H1 (cell line): ENCODE data around the gene LEPR. TPM values are rescaled to one million over a fixed set of nuclear protein-coding genes. Genes with fewer than 3 reads are reported as not detected.

ENCODE experiments used
- CTCF ChIA-PET: fragments of 300-600 bp; sonication (Branson Sonifier 250); formaldehyde crosslinking; loops from one replicate; lab custom pipeline; 2021; ENCODE audit not compliant: partially characterized antibody; lab: Charles Lee
- POLR2A ChIA-PET: fragments of 300-600 bp; sonication (Branson Sonifier 250); formaldehyde crosslinking; loops from one replicate; lab custom pipeline; 2021; ENCODE audit warnings: inconsistent platforms; ENCODE audit not compliant: partially characterized antibody; lab: Charles Lee
- DNase-seq, 2 experiments: peaks; one replicate each; pipeline versions ENCODE4 v3.0.0 to v3.0.0-alpha.2; 2010 to 2022; ENCODE audit warnings: low spot score in 2 of 2, low read depth in 1 of 2, mixed read lengths in 1 of 2
- FAIRE-seq: peaks from 2 replicates; lab custom pipeline; 2011; peaks lifted over from hg19 to GRCh38; lab: Jason Lieb, UNC
- H2AFZ ChIP-seq: 2 replicates; pipeline ENCODE4 v1.8.1; 2012; ENCODE audit warnings: low read length, inconsistent platforms
- H2AK5ac ChIP-seq: 2 replicates; pipeline ENCODE4 v1.6.1; 2013; ENCODE audit warnings: low read depth, low read length
- H2BK120ac ChIP-seq: replicated peaks from 2 replicates; pipeline ENCODE3; 2013; ENCODE audit warnings: low read depth, low read length, inconsistent platforms
- H2BK12ac ChIP-seq: 2 replicates; pipeline ENCODE4 v1.6.1; 2013; ENCODE audit warnings: low read depth, low read length
- H2BK15ac ChIP-seq: 2 replicates; pipeline ENCODE4 v1.6.1; 2013; ENCODE audit warnings: low read length
- H2BK20ac ChIP-seq: 2 replicates; pipeline ENCODE4 v1.6.1; 2013; ENCODE audit warnings: low read length
- H2BK5ac ChIP-seq: 2 replicates; pipeline ENCODE4 v1.6.1; 2013; ENCODE audit warnings: low read depth, low read length
- H3K14ac ChIP-seq: 2 replicates; pipeline ENCODE4 v1.6.1; 2013; ENCODE audit warnings: inconsistent platforms; ENCODE audit not compliant: insufficient read length
- H3K18ac ChIP-seq: 2 replicates; pipeline ENCODE4 v1.6.1; 2013; ENCODE audit warnings: low read length; ENCODE audit errors: extremely low read depth
- H3K23ac ChIP-seq: 2 replicates; pipeline ENCODE4 v1.6.1; 2013; ENCODE audit warnings: inconsistent platforms; ENCODE audit not compliant: insufficient read length
- H3K23me2 ChIP-seq: 2 replicates; pipeline ENCODE4 v1.6.1; 2013; ENCODE audit warnings: low read depth, low read length
- H3K27ac ChIP-seq: 2 replicates; pipeline ENCODE4 v1.6.1; 2011; ENCODE audit warnings: low read depth, low read length, inconsistent platforms
- H3K27me3 ChIP-seq, 4 experiments: replicated peaks in 1 of 4; 1 replicate in 1 of 4; 2 replicates in 3 of 4; pipeline versions ENCODE4 v1.6.1 to v1.8.1; 2011 to 2013; ENCODE audit warnings: low read length in 3 of 4, mild to moderate bottlenecking in 3 of 4, inconsistent platforms in 2 of 4, mixed read lengths in 2 of 4, moderate library complexity in 1 of 4; ENCODE audit not compliant: control insufficient read depth in 3 of 4, insufficient read depth in 3 of 4; ENCODE audit errors: extremely low read depth in 1 of 4
- H3K36me3 ChIP-seq, 4 experiments: 2 replicates each; pipeline versions ENCODE4 v1.6.1 to v1.8.1; 2011 to 2013; ENCODE audit warnings: mild to moderate bottlenecking in 4 of 4, low read length in 3 of 4, moderate library complexity in 2 of 4, control low read depth in 1 of 4, inconsistent platforms in 1 of 4; ENCODE audit not compliant: insufficient read depth in 4 of 4, control insufficient read depth in 2 of 4
- H3K4ac ChIP-seq: replicated peaks from 2 replicates; pipeline ENCODE3; 2013; ENCODE audit warnings: low read length, low read depth, mixed read lengths, inconsistent platforms; ENCODE audit not compliant: insufficient read length
- H3K4me1 ChIP-seq, 4 experiments: replicated peaks in 1 of 4; 1 replicate in 1 of 4; 2 replicates in 3 of 4; pipeline versions ENCODE4 v1.6.1 to v1.8.1; 2011 to 2013; ENCODE audit warnings: low read length in 3 of 4, inconsistent platforms in 2 of 4, mixed read lengths in 1 of 4; ENCODE audit not compliant: insufficient read depth in 4 of 4, control insufficient read depth in 3 of 4
- H3K4me2 ChIP-seq, 2 experiments: 2 replicates each; pipeline versions ENCODE4 v1.6.1 to v1.8.1; 2011 to 2013; ENCODE audit warnings: low read depth in 2 of 2, low read length in 2 of 2, control low read depth in 1 of 2, inconsistent platforms in 1 of 2, mild to moderate bottlenecking in 1 of 2; ENCODE audit not compliant: insufficient read depth in 1 of 2
- H3K4me3 ChIP-seq, 4 experiments: fragments of 200-600, 300-600 bp in 1 of 4; sonication (generic), shearing (Covaris generic), sonication (Bioruptor Twin) in 1 of 4; 2 replicates each; pipeline versions ENCODE4 v1.5.1 to v1.8.1; 2011 to 2016; ENCODE audit warnings: low read length in 4 of 4, low read depth in 3 of 4, control low read depth in 2 of 4, inconsistent platforms in 2 of 4, mild to moderate bottlenecking in 2 of 4, mixed read lengths in 1 of 4, moderate library complexity in 1 of 4; ENCODE audit not compliant: insufficient read depth in 2 of 4; ENCODE audit errors: extremely low read depth in 1 of 4
- H3K56ac ChIP-seq: replicated peaks from 2 replicates; pipeline ENCODE3; 2013; ENCODE audit warnings: low read depth, mild to moderate bottlenecking, mixed read lengths, low read length, inconsistent platforms; ENCODE audit not compliant: insufficient read length
- H3K79me1 ChIP-seq: 2 replicates; pipeline ENCODE4 v1.6.1; 2013; ENCODE audit warnings: low read depth, low read length, control low read depth
- H3K79me2 ChIP-seq, 2 experiments: 2 replicates each; pipeline versions ENCODE4 v1.6.1 to v1.8.1; 2012 to 2013; ENCODE audit warnings: low read length in 2 of 2, mild to moderate bottlenecking in 2 of 2, inconsistent platforms in 1 of 2; ENCODE audit not compliant: insufficient read depth in 2 of 2, control insufficient read depth in 1 of 2
- H3K9ac ChIP-seq, 4 experiments: replicated peaks in 1 of 4; 1 replicate in 1 of 4; 2 replicates in 3 of 4; pipeline versions ENCODE4 v1.6.1 to v1.8.1; 2011 to 2013; ENCODE audit warnings: low read depth in 3 of 4, low read length in 3 of 4, control low read depth in 2 of 4, mild to moderate bottlenecking in 2 of 4, moderate library complexity in 2 of 4, inconsistent platforms in 1 of 4; ENCODE audit errors: extremely low read depth in 1 of 4
- H3K9me3 ChIP-seq, 2 experiments: 2 replicates each; pipeline versions ENCODE4 v1.6.1 to v1.8.1; 2012 to 2013; ENCODE audit warnings: mild to moderate bottlenecking in 2 of 2, moderate library complexity in 2 of 2, control low read depth in 1 of 2, inconsistent platforms in 1 of 2, low read depth in 1 of 2, low read length in 1 of 2, mixed read lengths in 1 of 2; ENCODE audit not compliant: insufficient read depth in 2 of 2
- H4K20me1 ChIP-seq, 2 experiments: replicated peaks in 1 of 2; 2 replicates each; pipeline versions ENCODE3 to v1.8.1; 2011 to 2013; ENCODE audit warnings: inconsistent platforms in 2 of 2, low read length in 2 of 2, mild to moderate bottlenecking in 1 of 2; ENCODE audit not compliant: insufficient read depth in 2 of 2, control insufficient read depth in 1 of 2
- H4K5ac ChIP-seq: 2 replicates; pipeline ENCODE4 v1.6.1; 2013; ENCODE audit warnings: low read length, low read depth, mixed read lengths, inconsistent platforms; ENCODE audit not compliant: insufficient read length
- H4K8ac ChIP-seq: 2 replicates; pipeline ENCODE4 v1.8.0; 2013; ENCODE audit warnings: mild to moderate bottlenecking, moderate library complexity, low read length, inconsistent platforms; ENCODE audit not compliant: insufficient read depth; ENCODE audit errors: extremely low read depth
- H4K91ac ChIP-seq: replicated peaks from 2 replicates; pipeline ENCODE3; 2013; ENCODE audit warnings: low read length, mixed read lengths, inconsistent platforms; ENCODE audit not compliant: insufficient read length
- HDAC2 ChIP-seq, 2 experiments: fragments of 300-600 bp in 1 of 2; sonication (generic) in 1 of 2; IDR thresholded peaks; 2 replicates each; pipeline ENCODE4 v1.6.1; 2011 to 2012; ENCODE audit warnings: low read depth in 2 of 2, low read length in 2 of 2, mild to moderate bottlenecking in 2 of 2, moderate library complexity in 2 of 2, borderline replicate concordance in 1 of 2, inconsistent platforms in 1 of 2
- NANOG ChIP-seq: IDR thresholded peaks from 2 replicates; pipeline ENCODE4 v1.6.1; 2011; ENCODE audit warnings: low read length, low read depth, mild to moderate bottlenecking, inconsistent platforms; ENCODE audit not compliant: insufficient read depth, poor library complexity, severe bottlenecking
- YY1 ChIP-seq: IDR thresholded peaks from 2 replicates; pipeline ENCODE4 v1.6.1; 2011; ENCODE audit warnings: low read depth, mild to moderate bottlenecking, low read length
- WGBS, 2 experiments: shearing (Covaris generic) in 1 of 2; methylation state at CpG; one replicate each; pipeline versions ENCODE4 v1.1.6 to v1.1.7; 2013 to 2015; ENCODE audit warnings: low lambda C conversion rate in 2 of 2, mixed read lengths in 2 of 2, inconsistent platforms in 1 of 2, low coverage in 1 of 2, missing lambda C conversion rate in 1 of 2; ENCODE audit not compliant: insufficient replicate concordance in 2 of 2, insufficient coverage in 1 of 2, insufficient read length in 1 of 2; ENCODE audit errors: extremely low coverage in 1 of 2, missing lambda C conversion rate in 1 of 2; 5-methylcytosine and 5-hydroxymethylcytosine counted together
- polyA plus RNA-seq, 7 experiments: library from polyadenylated mRNA; depleted of rRNA in 3 of 7; stranded (reverse) in 5 of 7; unstranded in 2 of 7; fragments of >200 nt in 5 of 7; fragments of 200-250 nt in 2 of 7; gene quantifications; 1 replicate in 5 of 7; 2 replicates in 1 of 7; 4 replicates in 1 of 7; pipeline versions ENCODE4 v1.2.1 to v1.2.3, GENCODE V29; 2011 to 2013; ENCODE audit warnings: missing spikeins in 2 of 7, mixed read lengths in 2 of 7
- total RNA-seq: library from RNA; stranded (reverse); fragmentation: NEBNext Ultra II Directional; extraction: Animal tissue kit (Norgen Biotek cat#: 25700); gene quantifications from 2 replicates; pipeline ENCODE4 v1.2.1, GENCODE V29; 2021

The LEPR gene
- total and polyA plus RNA-seq, 2 of the 8 experiments (the other 6 are each of a cell fraction or from before 2014, with no cell fraction given): 1.3 to 3.9 TPM

- TF ChIP-seq NANOG (no peak), HDAC2 (IDR thresholded peaks at IDR 0.05; ENCODE audit: borderline replicate concordance in 1 of 2, low read depth in 2 of 2, low read length in 2 of 2) (no peak), YY1 (no peak)
- TF ChIP-seq, all 59 proteins: peak for 0
- Histone ChIP-seq H3K4me2 (no peak overlapping the region), H2BK5ac (no peak overlapping the region), H4K91ac (no peak overlapping the region), H2AFZ (no peak overlapping the region), H3K4me1 (peaks cover 0 to 15% (median 6%) of the 10 kb centered on the region in 4 experiments; a peak in 4 of 7 replicates), H2BK12ac (no peak overlapping the region), H3K4ac (no peak overlapping the region), H2BK20ac (no peak overlapping the region), H3K23me2 (peaks cover 1% of the 10 kb centered on the region; the same call in 1 of the 2 replicates), H2BK15ac (no peak overlapping the region), H2AK5ac (no peak overlapping the region), H3K14ac (no peak overlapping the region), H3K18ac (no peak overlapping the region), H4K8ac (no peak overlapping the region), H3K4me3 (no peak overlapping the region), H3K79me2 (no peaks in the 10 kb centered on the region), H3K27ac (no peak overlapping the region), H3K79me1 (no peaks in the 10 kb centered on the region), H3K23ac (no peak overlapping the region), H3K56ac (no peak overlapping the region), H4K5ac (no peak overlapping the region), H3K36me3 (no peaks in the 10 kb centered on the region; a peak in 1 of 8 replicates), H3K9me3 (peaks cover 0 to 6% of the 10 kb centered on the region in 2 experiments; a peak in 1 of 4 replicates), H4K20me1 (no peaks in the 10 kb centered on the region), H3K27me3 (no peaks in the 10 kb centered on the region), H3K9ac (no peak overlapping the region), H2BK120ac (no peak overlapping the region)
- 91 to 100% methylated on average over 2 to 7 of the region's 7 CpGs for WGBS, 2 experiments
- POLR2A ChIA-PET: interaction anchor here (0.7 to 1.3 kb wide), 3 partner anchors 9 to 20 kb away, joined by 3 read pairs; no protein-coding TSS in a partner anchor
- no peak for FAIRE-seq
- no peak for DNase-seq
- CTCF ChIA-PET: interaction anchor here (0.6 to 5.0 kb wide), 6 partner anchors 12 to 391 kb away, joined by 3 to 27 read pairs (median 6); no protein-coding TSS in a partner anchor
These were observed 17.1 kb downstream of the LEPR start for GRCh38 chr1:65437616-65438015.
